Glutamatergic neuron (in vitro differentiated cells): Measurements from ENCODE around the gene MTURN. TPM values are rescaled to one million over a fixed set of nuclear protein-coding genes. Genes with fewer than 3 reads are reported as not detected.

Experiments used
- DNase-seq: peaks from one replicate; pipeline ENCODE4 v3.0.0; 2022
- H3K27ac Mint-ChIP-seq: one replicate; pipeline ENCODE4 v1.8.0; 2020; ENCODE audit warnings: mild to moderate bottlenecking, mixed read lengths, inconsistent platforms; ENCODE audit not compliant: unreplicated experiment
- H3K27me3 Mint-ChIP-seq: one replicate; pipeline ENCODE4 v1.8.0; 2020; ENCODE audit warnings: mild to moderate bottlenecking, moderate library complexity, mixed read lengths, inconsistent platforms; ENCODE audit not compliant: unreplicated experiment
- H3K36me3 Mint-ChIP-seq: one replicate; pipeline ENCODE4 v1.8.0; 2020; ENCODE audit warnings: mild to moderate bottlenecking, mixed read lengths, inconsistent platforms; ENCODE audit not compliant: unreplicated experiment
- H3K4me1 Mint-ChIP-seq: one replicate; pipeline ENCODE4 v1.8.0; 2020; ENCODE audit warnings: mild to moderate bottlenecking, low read depth, mixed read lengths, inconsistent platforms; ENCODE audit not compliant: unreplicated experiment
- H3K4me3 Mint-ChIP-seq: one replicate; pipeline ENCODE4 v1.8.0; 2020; ENCODE audit warnings: mild to moderate bottlenecking, mixed read lengths, inconsistent platforms; ENCODE audit not compliant: unreplicated experiment
- H3K9me3 Mint-ChIP-seq: one replicate; pipeline ENCODE4 v1.8.0; 2020; ENCODE audit warnings: mild to moderate bottlenecking, moderate library complexity, mixed read lengths, inconsistent platforms; ENCODE audit not compliant: unreplicated experiment
- CTCF ChIP-seq: fragments of 200-600 bp; sonication (generic); IDR thresholded peaks from one replicate; pipeline ENCODE4 v1.5.0; 2021; ENCODE audit not compliant: partially characterized antibody, unreplicated experiment
- total RNA-seq: library from RNA; stranded (reverse); fragmentation: NEBNext Ultra II Directional; extraction: Animal tissue kit (Norgen Biotek cat#: 25700); gene quantifications from one replicate; pipeline ENCODE4 v1.2.1, GENCODE V29; 2021; ENCODE audit not compliant: unreplicated experiment

The MTURN gene
- total RNA-seq, 1 donor from 2014 or later, result 32.6 TPM

DNA sequence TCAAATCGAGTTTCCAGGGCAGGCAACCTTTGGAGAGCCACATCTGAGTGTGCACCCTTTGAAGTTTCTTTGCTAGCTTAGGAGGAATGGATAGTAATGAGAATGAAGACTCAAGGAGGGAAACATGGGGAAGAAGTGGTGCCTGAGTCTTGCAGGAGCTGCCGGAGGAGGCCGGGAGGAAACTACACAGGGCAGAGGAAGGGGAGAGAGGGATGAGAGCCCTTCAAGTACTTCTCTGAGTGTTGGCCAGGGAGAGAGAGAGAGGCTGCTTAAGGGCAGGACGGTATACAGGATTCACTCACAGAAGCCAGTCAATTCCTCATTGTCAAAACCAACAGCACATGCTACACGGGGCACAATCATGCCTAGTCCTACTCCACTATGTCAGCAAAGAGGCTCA, 75.2 kb downstream of the MTURN start:
- H3K9me3 Mint-ChIP-seq, result peaks cover 2% of the 10 kb centered on the region
- H3K27me3 Mint-ChIP-seq, result peaks cover 2% of the 10 kb centered on the region
- no peak for TF ChIP-seq CTCF
- no peak for DNase-seq
- no peak overlapping the region for H3K4me3 Mint-ChIP-seq
- peaks cover 24% of the 10 kb centered on the region for H3K4me1 Mint-ChIP-seq
- no peak overlapping the region for H3K27ac Mint-ChIP-seq
- H3K36me3 Mint-ChIP-seq, result peaks cover 4% of the 10 kb centered on the region

Other genes starting within 250 kb of the MTURN start
- gene SCRN1, start 145.2 kb upstream of the MTURN start, total RNA-seq, result 168 TPM
- 6.8 TPM for gene FKBP14, start 108.3 kb upstream of the MTURN start, total RNA-seq
- 57.9 TPM for gene PLEKHA8, start 106.6 kb upstream of the MTURN start, total RNA-seq
- gene ZNRF2, start 149.6 kb downstream of the MTURN start, total RNA-seq, result 16.7 TPM